ENCODE measurements around the gene RBPJL.

DNA sequence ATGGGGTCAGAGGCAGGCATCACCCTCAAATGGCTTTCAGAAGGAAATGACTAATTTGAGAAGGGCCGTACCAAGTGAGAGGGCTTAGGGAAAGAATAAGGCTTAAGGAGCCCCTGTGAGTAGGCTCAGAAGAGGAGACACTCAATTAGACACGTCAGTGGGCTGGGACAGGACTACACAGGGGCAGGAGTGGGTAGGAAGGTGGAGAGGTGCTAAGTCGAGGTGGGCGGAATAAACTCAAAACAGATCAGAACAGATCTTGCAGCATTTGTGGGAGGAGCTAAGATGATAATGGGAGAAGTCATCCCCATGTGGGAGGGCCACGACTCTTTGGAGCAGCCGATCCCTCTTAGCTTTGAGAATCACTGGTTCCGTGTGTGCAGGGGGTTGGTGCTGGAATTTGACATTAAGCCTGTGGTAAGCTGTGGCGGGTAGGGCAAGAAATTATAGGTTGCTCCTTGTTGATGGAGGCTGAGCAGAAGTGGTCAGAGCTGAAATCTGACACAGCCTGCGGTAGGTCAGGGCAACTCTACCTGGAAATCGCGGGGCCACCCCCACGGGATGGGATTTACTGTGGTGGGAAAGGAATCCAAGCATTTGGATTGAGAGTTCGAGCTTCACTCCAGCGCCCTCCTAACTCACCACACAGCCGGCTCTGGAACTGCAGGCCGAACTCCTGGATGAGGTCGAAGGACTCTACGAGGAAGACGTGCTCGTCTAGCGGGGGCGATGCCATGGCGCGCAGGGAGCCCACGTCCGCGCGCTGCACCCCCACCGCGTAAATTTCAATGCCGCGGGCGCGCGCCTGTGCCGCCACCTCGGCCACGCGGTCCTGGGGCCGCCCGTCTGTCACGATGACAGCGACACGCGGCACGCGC lies 2.8 kb upstream of the RBPJL start:
- TF ChIP-seq POLR2AphosphoS5 (IDR thresholded peaks at IDR 0.05) = no peak
- no peak for TF ChIP-seq POLR2A (IDR thresholded peaks at IDR 0.05)
- TF ChIP-seq, protein P1, sequence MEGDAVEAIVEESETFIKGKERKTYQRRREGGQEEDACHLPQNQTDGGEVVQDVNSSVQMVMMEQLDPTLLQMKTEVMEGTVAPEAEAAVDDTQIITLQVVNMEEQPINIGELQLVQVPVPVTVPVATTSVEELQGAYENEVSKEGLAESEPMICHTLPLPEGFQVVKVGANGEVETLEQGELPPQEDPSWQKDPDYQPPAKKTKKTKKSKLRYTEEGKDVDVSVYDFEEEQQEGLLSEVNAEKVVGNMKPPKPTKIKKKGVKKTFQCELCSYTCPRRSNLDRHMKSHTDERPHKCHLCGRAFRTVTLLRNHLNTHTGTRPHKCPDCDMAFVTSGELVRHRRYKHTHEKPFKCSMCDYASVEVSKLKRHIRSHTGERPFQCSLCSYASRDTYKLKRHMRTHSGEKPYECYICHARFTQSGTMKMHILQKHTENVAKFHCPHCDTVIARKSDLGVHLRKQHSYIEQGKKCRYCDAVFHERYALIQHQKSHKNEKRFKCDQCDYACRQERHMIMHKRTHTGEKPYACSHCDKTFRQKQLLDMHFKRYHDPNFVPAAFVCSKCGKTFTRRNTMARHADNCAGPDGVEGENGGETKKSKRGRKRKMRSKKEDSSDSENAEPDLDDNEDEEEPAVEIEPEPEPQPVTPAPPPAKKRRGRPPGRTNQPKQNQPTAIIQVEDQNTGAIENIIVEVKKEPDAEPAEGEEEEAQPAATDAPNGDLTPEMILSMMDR (IDR thresholded peaks at IDR 0.05) = no peak
